ENCODE results near the gene LASP1NB.
A peak's percentile ranks its signal among the peaks of the same experiment; 100 is the strongest.

Gene LASP1NB

GRCh38 chr17:38897671-38898290, 27.6 kb upstream of the LASP1NB start:
- POLR2A ChIA-PET: interaction anchor here (1.8 to 3.9 kb wide), 4 partner anchors 13 to 72 kb away, joined by 5 to 27 read pairs (median 6); partner anchors contain the start of genes CWC25 and LASP1
- peaks cover 98% of the 10 kb centered on the region for H3K79me2 ChIP-seq (ENCODE audit: control insufficient read depth, insufficient read depth, low read length)
- peaks cover 0 to 67% of the 10 kb centered on the region in 2 experiments for H3K36me3 ChIP-seq (replicated peaks in 1 of 2; ENCODE audit: control extremely low read depth in 1 of 2, control insufficient read depth in 1 of 2, extremely low read depth in 1 of 2, insufficient read depth in 2 of 2, low read length in 1 of 2)

More at GRCh38 chr17:38897671-38898290, 27.6 kb upstream of the LASP1NB start:
- H3K27me3 ChIP-seq (replicated peaks in 1 of 4; ENCODE audit: control extremely low read depth in 1 of 4, control insufficient read depth in 3 of 4, insufficient read depth in 4 of 4, low read length in 3 of 4): no peaks in the 10 kb centered on the region
- no peak overlapping the region for H3K4me3 ChIP-seq (ENCODE audit: control extremely low read depth in 1 of 5, extremely low read depth in 1 of 5, insufficient read depth in 1 of 5, low read depth in 2 of 5, low read length in 4 of 5)
- H3K9me3 Mint-ChIP-seq (ENCODE audit: insufficient read depth): no peaks in the 10 kb centered on the region
- TF ChIP-seq CTCF (IDR thresholded peaks at IDR 0.05) (no peak), EZH2 (IDR thresholded peaks at IDR 0.05; ENCODE audit: borderline replicate concordance, insufficient read depth, low read depth, low read length, poor library complexity, severe bottlenecking) (no peak)
- peaks cover 13% of the 10 kb centered on the region for H4K20me1 ChIP-seq (ENCODE audit: control insufficient read depth, insufficient read depth, low read length, poor library complexity, severe bottlenecking)
- CTCF ChIA-PET: interaction anchor here (1.0 to 2.7 kb wide), 5 partner anchors 11 to 277 kb away, joined by 4 to 11 read pairs (median 6); partner anchors contain the start of gene LASP1
- H3K4me1 Mint-ChIP-seq: peaks cover 33% of the 10 kb centered on the region
- H3K4me3 Mint-ChIP-seq: peak overlapping the region; percentile 91
- H3K27me3 Mint-ChIP-seq: no peaks in the 10 kb centered on the region
- intact Hi-C loops (cut with micrococcal nuclease): loop anchor here (1.0 to 2.0 kb wide), 4 partner anchors 28 to 145 kb away; partner anchors contain the start of genes CWC25, FBXO47 and PSMB3
- peak overlapping the region; percentile 57 for H3K9ac ChIP-seq (ENCODE audit: low read length)
- peak overlapping the region; percentile 89 for H3K4me2 ChIP-seq (replicated peaks; ENCODE audit: low read depth, low read length, poor library complexity, severe bottlenecking)
- WGBS (ENCODE audit: insufficient coverage): 83% methylated on average over 11 of the region's 12 CpGs
- no peak for DNase-seq
- no peak for ATAC-seq (ENCODE audit: low read depth)
- H3K27ac ChIP-seq (ENCODE audit: low read length in 2 of 2): peak overlapping the region; percentile 90 to 96
- H2AFZ ChIP-seq (ENCODE audit: insufficient read depth, low read depth, low read length, poor library complexity, severe bottlenecking): peak overlapping the region; percentile 77
- peaks cover 29 to 48% of the 10 kb centered on the region in 2 donors for H3K4me1 ChIP-seq (ENCODE audit: control insufficient read depth in 2 of 2, insufficient read depth in 2 of 2, low read length in 2 of 2)
- peak overlapping the region; percentile 99 for H3K27ac Mint-ChIP-seq
- peaks cover 0 to 5% (median 0%) of the 10 kb centered on the region in 3 donors for H3K9me3 ChIP-seq (ENCODE audit: control extremely low read depth in 1 of 3, control insufficient read depth in 2 of 3, insufficient read depth in 1 of 3, low read length in 2 of 3)
